Activated T-helper 1 cell treated with anti-CD3 and anti-CD28 coated beads, Interleukin-2, amount 50 U/mL, for 16 hours (primary cell): ENCODE measurements around the gene PDE4D.
"Not testable (repeated sequence)": the region's sequence is repeated elsewhere in the genome, so short reads cannot be mapped to it uniquely, and the experiment has no call there.

ENCODE experiments used
- DNase-seq, 2 donors: peaks; one replicate each; pipeline ENCODE4 v3.0.0-alpha.2; 2020; ENCODE audit warnings: low read depth in 1 of 2, low spot score in 1 of 2

PDE4D gene

DNA sequence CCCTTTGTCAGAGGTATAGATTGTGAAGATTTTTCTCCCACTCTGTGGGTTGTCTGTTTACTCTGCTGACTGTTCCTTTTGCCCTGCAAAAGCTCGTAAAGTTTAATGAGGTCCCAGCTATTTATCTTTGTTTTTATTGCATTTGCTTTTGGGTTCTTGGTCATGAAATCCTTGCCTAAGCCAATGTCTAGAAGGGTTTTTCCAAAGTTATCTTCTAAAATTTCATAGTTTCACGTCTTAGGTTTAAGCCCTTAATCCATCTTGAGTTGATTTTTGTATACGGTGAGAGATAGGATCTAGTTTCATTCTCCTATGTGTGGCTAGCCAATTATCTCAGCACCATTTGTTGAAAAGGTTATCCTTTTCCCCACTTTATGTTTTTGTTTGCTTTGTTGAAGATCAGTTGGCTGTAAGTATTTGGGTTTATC is 590.2 kb downstream of the PDE4D start:
- not testable (repeated sequence) for DNase-seq

DNA sequence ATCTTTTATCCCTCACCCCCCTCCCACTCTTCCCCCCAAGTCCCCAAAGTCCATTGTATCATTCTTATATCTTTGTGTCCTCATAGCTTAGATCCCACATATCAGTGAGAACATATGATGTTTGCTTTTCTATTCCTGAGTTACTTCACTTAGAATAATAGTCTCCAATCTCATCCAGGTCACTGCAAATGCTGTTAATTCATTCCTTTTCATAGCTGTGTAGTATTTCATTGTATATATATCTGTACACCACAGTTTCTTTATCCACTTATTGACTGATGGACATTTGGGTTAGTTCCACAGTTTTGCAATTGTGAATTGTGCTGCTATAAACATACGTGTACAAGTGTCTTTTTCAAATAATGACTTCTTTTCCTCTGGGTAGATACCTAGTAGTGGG is 591.0 kb downstream of the PDE4D start:
- not testable (repeated sequence) for DNase-seq

DNA sequence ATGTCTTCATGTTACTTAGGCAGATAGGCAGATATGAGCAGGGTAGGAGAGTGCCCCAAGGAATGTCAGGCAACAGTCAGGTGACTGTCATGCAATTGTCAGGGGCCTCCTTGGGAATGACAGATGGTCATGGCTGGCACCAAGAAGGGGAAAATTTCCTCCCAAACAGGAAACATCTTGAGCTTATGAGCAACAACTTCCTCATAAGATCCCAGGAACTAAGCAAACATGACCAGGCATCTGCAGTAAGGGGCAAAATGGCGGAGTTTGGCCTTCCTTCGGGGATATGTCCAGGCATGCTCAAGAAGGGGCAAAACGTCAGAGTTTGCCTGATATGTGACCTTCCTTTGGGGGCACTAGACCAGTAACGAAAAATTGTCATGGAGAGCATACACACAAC is 591.8 kb downstream of the PDE4D start:
- DNase-seq, result no peak

DNA sequence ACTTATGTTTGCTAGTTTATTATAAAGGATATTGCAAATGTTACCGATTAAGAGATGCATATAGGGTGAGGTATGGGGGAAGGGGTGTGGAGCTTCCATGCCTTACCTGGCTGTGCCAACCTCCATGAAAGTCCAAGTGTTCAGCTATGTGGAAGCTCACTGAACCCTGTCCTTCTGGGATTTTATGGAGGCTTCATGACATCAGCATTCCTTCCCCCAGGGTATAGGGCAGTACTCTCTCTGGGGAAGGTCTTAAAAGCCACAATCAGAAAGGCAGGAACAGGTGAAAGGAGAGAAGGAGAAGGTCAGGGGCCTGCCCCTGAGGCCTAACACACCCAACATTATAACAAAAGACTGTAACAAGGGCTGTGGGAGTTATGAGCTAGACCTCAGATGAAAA is 592.6 kb downstream of the PDE4D start:
- DNase-seq, result no peak

DNA sequence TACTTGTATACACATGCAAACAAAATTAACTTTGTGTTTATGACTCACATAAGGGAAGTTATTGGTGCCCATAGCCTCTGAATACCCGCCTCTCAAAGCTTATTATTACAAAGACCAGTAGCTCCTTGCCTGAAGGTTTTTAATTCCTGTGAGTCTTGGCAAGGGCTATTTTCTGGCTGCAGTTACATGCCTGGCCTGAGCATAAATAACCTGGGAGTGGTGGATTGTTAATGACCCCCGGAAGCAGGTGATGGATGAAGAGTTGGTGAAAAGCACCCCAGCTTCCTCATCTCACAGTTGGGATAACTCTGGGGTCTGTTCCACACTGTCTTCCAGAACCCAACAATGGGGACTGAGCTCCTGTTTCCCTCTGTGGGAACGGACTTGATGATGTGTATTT is 594.5 kb downstream of the PDE4D start:
- no peak for DNase-seq

DNA sequence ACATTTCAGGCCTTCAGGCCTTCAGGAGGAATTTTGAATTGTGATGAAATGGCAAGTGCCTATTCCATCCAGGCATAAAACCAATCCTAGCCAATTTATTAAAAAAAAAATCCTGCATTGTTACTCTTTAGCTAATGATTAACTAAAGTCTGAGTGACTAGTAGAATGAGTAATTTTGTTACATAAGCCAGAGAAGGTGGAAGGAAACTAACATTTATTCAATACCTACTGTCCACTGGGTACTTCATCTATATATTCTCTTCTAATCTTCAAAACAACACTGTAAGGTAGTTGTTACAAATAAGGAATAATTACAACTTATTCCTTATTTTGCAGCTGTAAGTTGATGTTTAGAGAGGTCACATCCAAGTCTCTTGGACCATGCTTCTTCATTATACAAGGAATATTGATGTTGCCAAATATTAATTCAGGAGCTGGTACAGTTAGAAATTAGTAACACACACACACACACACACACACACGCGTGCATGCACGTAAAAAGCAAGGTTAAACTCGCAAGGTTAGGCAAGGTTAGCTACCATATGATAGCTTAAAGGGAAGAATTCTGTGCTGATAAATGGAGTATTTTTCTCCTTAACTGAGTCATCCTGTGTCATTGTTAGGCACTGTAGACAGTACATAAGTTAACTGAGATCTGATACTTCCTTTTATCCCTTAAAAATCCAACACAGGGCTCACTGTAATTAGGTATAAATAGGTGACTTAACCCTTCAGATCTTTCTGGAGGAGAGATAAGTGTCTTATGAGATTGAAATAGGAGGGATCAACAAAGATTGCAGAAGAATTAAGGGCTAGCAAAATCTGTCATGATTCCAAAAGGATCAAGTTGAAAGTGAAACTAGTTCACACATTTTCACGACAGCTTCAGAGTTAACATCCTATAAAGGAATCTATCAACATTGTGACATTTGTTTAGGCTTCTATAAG is 596.9 kb downstream of the PDE4D start:
- no peak for DNase-seq

DNA sequence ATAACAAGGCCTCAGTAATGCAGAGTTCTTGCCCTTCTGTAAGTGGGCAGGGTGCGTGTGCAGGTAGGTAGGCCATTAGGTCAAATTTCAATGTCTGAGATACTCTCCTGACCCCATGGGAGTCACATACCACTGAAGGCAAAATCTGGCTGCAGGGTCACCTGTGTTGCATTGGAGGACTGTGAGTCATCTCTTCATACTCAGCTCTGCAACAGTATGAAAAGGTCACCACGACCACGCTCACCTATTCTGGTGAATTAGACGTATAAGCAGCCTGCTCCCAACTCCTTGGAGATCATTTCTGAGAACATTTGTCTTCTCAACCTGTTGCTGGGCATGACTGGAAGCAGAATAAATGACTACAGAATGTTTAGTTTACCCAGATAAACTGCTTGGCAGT is 599.8 kb downstream of the PDE4D start:
- DNase-seq, result no peak

DNA sequence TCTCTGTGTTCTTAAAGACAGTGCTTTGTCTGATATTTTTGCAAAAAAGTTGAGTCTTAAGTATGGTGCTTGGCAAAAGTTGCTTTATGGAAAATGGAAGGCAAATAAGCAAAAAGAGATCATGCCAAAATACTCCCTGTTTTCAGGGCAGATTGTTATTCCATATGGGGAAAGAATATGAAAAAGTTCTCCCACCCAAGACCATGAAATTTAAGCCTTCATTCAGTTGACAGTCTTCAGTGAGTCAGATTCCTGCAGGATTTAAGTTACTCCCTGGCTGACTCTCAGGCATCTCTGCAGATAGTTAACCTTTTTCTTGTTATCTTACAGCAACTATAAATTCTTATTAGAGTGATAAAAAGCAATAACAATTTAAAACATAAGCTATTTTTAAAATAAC is 601.6 kb downstream of the PDE4D start:
- no peak for DNase-seq

DNA sequence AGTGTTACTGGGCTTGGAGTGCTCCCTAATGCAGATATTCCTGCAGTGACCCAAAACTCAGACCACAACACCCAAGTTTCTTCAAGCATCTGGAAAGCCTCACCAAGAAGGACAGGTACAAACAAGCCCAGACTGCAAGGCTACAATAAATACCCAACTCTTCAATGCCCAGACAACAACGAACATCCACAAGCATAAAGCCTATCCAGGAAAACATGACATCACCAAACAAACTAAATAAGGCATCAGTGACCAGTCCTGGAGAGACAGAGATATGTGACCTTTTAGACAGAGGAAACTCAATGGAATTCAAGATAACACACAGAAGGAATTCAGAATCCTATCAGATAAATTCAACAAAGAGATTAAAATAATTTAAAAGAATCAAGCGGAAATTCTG is 605.6 kb downstream of the PDE4D start:
- DNase-seq, result no peak

DNA sequence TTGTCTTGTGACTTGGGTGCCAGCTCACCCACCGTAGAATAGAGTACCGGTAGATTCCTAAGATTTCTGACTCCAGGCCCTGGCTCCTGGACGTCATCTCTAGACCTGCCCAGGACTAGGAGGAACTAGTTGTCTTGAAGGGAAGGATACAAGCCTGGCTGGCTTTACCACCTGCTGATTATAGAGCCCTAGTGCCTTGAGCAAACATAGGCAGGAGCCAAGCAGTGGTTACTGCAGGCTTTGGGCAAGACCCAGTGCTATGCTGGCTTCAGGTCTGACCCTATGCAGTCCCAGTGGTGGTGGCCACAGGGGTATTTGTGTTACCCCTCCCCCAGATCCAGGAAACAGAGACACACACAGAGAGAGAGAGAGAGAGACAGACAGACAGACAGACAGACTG is 606.2 kb downstream of the PDE4D start:
- no peak for DNase-seq

DNA sequence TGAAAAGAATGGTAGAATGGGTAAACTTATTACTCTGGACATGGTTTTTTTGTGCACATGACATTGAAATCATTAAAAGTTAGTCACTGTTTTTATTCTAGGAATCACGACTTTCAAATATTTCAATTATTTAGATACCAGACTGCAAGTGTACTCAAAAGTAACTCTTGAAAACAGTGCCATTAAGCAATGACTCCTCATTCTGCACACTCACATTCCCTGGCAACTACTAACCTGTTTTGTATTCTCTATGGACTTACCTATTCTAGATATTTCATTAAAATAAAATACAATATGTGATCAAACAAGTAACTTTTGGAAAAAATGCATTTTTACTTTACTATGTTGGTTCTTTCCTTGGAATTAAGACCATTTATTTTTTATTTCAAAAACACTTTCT is 607.0 kb downstream of the PDE4D start:
- DNase-seq, result no peak

DNA sequence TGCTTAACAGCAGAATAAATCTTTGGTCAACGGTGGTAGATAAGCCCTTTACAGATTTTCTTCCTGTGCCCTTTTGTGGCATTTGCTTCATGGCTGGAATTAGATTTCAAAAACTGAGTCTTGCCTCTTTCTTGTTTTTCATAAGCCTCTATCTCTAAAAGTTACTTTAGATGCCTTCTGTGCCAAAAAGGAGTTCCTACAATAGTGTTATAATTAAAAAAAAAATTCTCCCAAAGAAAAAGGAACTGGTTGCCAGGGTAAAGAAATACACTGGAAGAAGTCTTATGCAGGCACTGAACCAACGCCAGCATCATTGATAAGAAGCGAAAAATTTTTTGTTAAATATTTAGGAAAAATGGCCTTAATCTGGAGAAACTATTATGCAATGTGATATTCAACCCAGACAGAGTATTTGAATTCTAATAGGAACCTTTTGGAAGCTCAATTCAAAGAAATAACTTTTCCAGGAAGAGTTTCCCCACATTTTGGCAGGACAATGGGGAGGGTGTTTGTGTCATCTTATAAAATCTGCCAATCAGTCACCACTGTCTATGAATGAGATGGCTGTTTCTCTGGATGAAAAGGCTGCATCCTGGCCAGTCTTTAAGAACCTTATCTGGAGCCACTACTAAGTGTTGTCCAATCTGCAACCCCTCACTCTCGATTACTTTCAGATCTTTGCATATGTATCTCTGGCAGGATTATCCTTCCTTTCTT is 608.1 kb downstream of the PDE4D start:
- no peak for DNase-seq

DNA sequence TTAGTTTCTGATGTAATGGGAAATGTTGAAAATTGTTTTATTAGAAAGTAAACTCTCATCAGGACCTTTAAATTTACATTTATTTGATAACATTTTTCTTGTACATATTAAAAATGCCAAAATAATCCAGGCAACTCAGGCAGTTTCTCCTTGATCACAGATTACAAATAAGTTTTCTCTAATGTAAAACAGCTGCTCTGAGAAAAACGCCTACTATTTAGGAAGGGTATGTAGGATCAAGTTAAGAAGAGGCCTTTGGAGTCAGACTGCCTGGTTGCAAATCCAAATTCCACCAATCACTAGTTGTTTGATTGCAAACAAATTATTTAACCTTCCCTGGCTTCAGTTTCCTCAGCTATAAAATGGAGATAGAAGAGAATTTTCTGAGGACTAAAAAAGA is 610.8 kb downstream of the PDE4D start:
- no peak for DNase-seq

DNA sequence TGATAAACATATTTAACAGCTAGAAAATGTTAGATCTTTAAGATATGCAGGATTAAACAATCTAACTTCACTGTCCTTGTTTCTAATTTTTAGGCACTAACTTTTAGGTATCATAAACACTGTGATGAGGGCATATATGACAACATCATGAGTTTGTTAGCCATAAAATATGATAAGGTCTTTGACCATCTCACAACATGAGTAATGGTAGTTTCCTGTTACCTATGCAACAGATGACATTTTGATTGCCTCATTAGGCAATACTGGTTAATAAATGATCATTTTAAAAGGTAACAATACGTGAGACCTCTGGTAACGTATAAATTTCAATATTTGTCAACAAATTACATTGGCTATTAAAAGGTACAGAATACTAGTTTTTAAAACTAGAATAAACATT is 613.5 kb downstream of the PDE4D start:
- no peak for DNase-seq

DNA sequence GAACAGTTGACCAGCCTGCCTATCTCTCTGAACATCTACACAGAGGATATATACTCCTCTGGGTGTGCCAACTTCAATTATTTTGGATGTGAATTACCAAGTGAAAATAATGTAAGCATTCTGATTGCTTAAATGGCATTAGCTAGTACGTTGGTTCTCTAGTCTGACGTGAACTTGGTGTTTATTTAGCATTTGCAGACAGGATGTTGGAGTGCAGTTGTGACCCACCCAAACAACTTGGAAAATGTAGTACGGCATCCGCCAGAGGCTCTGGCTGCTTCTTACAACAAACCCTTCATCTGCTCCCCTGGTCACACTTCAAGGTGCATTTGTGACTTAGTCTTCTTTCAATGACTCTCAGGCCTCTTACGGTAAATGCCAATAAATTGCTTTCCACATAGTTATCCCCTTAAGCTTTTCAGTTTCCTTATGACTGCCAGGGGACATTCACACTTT is 616.6 kb downstream of the PDE4D start:
- no peak for DNase-seq

DNA sequence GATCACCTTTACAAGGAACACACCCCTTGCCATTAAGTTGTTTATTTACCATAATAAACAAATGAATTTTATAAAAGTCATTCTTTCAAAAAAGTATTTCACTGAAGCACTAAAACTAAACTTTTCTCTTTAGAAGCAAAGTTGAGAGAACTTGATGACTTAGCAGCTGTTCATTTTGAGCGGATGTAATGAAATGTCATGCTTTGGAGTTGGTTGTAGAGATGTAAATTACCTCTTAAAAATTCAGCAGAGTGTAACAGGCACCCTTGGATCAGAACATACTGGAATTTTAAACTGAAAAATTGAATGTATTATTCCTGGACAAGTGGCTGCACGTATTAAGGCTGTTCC is 617.2 kb downstream of the PDE4D start:
- no peak for DNase-seq

DNA sequence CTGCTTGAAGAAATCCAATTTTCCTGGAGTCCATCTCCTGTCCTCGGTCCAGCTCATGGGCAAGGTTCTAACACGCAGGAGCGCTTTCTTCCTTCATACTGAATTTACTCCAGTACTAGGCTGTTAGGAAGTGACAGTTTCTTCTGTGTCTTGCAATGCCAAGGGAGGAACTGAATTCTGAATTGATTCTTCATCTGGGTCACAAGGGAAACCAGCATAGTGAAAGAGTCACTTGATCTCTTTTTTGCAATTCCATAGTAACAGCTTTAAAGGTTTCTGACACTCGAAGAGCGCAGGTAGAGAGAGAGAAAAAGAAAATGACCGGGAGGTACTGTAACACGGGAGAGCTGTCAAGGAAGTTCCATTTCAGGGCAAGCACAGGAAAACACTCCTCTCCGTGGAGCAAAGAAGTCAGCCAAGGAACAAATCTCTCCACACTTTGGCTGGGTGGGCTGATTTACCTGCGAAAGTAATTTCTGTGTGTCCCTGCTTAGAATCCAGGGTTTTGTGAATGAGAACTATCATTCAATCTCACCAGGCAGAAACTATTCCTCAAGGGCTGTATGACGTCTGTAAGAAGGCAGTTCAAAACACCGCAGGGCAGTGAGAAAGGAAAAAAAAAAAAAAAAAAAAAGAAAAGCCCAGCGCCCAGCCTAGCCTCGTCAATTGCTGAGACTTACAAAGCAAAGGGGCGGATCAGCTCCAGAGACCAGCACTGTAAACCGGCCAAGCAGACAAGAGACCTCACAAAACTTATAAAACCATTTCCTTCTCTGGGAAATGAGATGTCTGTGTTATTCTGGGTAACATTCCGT is 617.8 kb downstream of the PDE4D start:
- DNase-seq, result no peak

DNA sequence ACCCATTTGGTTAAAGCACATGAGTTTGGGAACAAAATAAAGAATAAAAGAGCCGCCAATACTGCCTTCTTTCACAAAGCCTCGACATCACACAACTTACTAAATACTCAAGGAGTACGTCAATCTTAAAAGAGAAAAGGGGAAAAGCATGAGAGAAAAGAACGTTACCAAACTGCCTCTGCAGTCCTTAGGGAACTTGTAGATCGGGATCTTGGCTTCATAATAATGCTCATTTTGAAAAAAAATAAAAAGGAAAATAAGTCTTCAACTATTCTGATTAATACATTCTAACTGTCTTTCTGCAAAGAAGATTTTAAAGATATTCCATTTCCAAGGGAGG is 618.4 kb downstream of the PDE4D start:
- DNase-seq, result no peak

DNA sequence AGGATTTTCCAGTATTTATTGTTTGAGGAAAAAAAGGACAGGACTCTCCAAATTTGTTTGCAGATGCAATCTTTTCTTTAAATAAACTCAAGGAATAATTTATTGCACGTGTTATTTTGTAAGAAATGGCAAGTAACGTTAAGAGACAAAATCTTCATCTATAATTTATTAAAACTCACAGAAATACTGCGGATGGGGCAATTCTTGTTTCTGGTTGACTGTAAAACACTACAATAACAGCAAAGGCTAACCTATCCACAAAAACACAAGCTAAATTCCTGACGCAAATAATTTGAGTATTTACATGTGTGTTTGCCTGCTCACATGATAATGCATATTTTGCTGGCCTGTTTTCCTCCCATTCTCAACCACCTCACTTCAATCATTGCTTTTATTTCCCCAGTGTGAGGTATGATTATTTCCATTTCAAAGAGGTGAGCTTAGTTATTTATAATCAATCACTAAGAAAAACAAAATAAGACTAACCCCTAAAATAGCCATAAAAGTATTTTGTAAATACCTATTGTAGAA is 619.4 kb downstream of the PDE4D start:
- DNase-seq, result no peak

DNA sequence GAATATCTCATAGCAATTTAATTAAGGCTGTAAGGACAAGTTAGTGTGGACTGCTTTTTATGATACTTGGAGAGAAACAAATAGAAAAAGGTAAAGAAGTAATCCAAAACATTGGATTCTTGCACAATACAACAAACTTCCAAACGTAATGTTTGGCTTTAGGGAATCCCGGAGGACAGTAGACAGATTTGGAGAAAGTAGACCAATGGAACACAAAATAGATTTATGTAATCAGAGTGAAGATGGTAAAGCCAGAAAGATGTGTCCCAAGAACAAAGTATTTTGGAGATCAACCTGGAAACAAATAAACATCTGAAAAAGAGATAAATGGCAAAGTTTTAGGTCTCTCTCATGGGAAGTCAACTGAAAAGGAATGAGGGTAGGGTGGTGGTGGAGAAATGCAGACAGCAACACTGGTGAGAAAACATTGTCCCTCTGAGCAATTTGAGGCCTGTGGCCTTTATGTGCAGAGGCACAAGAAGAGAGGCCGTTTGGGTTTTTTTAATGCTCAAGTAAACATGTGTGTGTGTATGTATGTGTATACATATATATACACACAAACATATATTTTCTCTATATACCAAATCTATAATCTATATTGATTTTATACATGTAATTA is 620.6 kb downstream of the PDE4D start:
- no peak for DNase-seq
